Endothelial cell of umbilical vein (primary cell): ENCODE results near the gene SH3RF3. TPM values are rescaled to one million over a fixed set of nuclear protein-coding genes. Genes with fewer than 3 reads are reported as not detected.

Experiments used
- BruUV-seq: library from RNA; stranded (reverse); fragments of 400-500 nt; replicated peaks from 2 replicates; lab custom pipeline; 2021; lab: Mats Ljungman, UMichigan
- CTCF ChIA-PET: fragments of 300-600, 350-600 bp; sonication (Branson Sonifier 250); formaldehyde crosslinking; loops from one replicate; lab custom pipeline; 2021; ENCODE audit warnings: antibody characterized with exemption, inconsistent platforms; lab: Charles Lee
- POLR2A ChIA-PET: fragments of 300-600, 350-600 bp; sonication (Branson Sonifier 250); formaldehyde crosslinking; loops from one replicate; lab custom pipeline; 2021; ENCODE audit warnings: antibody characterized with exemption, inconsistent platforms; lab: Charles Lee
- DNase-seq: peaks from one replicate; pipeline ENCODE4 v3.0.0-alpha.2; 2011; ENCODE audit warnings: low read depth, low spot score
- FAIRE-seq: peaks from 2 replicates; lab custom pipeline; 2011; peaks lifted over from hg19 to GRCh38; lab: Jason Lieb, UNC
- H2AFZ ChIP-seq: 2 replicates; pipeline ENCODE4 v1.6.0; 2012; ENCODE audit warnings: low read depth, low read length, control low read depth, inconsistent platforms
- H3K27ac ChIP-seq: 2 replicates; pipeline ENCODE4 v1.5.1; 2011; ENCODE audit warnings: low read depth, mild to moderate bottlenecking, control low read depth, low read length, moderate library complexity; ENCODE audit not compliant: insufficient read depth
- H3K27me3 ChIP-seq, 2 experiments: 2 replicates each; pipeline versions ENCODE4 v1.6.0 to v1.6.1; 2011; ENCODE audit warnings: low read length in 2 of 2, mixed read lengths in 1 of 2; ENCODE audit not compliant: control insufficient read depth in 2 of 2, insufficient read depth in 2 of 2
- H3K36me3 ChIP-seq, 2 experiments: 2 replicates in 1 of 2; 3 replicates in 1 of 2; pipeline ENCODE4 v1.5.1; 2011; ENCODE audit warnings: low read length in 2 of 2, mild to moderate bottlenecking in 1 of 2, moderate library complexity in 1 of 2; ENCODE audit not compliant: control insufficient read depth in 2 of 2, insufficient read depth in 2 of 2; ENCODE audit errors: extremely low read depth in 1 of 2
- H3K4me1 ChIP-seq: 3 replicates; pipeline ENCODE4 v1.5.1; 2011; ENCODE audit warnings: mild to moderate bottlenecking, low read length; ENCODE audit not compliant: control insufficient read depth, insufficient read depth; ENCODE audit errors: extremely low read depth
- H3K4me2 ChIP-seq: 2 replicates; pipeline ENCODE4 v1.6.1; 2011; ENCODE audit warnings: low read length, control low read depth, mixed read lengths; ENCODE audit not compliant: insufficient read depth
- H3K4me3 ChIP-seq, 3 experiments: fragments of 200-600 bp in 1 of 3; sonication (generic), shearing (Covaris generic) in 1 of 3; replicated peaks in 1 of 3; 2 replicates each; pipeline ENCODE4 v1.5.1; 2011 to 2016; ENCODE audit warnings: control low read depth in 3 of 3, low read length in 3 of 3, mild to moderate bottlenecking in 2 of 3, inconsistent platforms in 1 of 3, low read depth in 1 of 3, moderate library complexity in 1 of 3; ENCODE audit not compliant: insufficient read depth in 1 of 3
- H3K79me2 ChIP-seq: 2 replicates; pipeline ENCODE4 v1.6.0; 2012; ENCODE audit warnings: low read length, inconsistent platforms; ENCODE audit not compliant: control insufficient read depth, insufficient read depth
- H3K9ac ChIP-seq: replicated peaks from 2 replicates; pipeline ENCODE3; 2011; ENCODE audit warnings: low read length, control low read depth; ENCODE audit not compliant: insufficient read depth; ENCODE audit errors: extremely low read depth
- H3K9me1 ChIP-seq: replicated peaks from 3 replicates; pipeline ENCODE4 v1.6.0; 2011; ENCODE audit warnings: mild to moderate bottlenecking, low read length; ENCODE audit not compliant: control insufficient read depth, insufficient read depth; ENCODE audit errors: extremely low read depth
- H3K9me3 ChIP-seq: replicated peaks from 2 replicates; pipeline ENCODE4 v1.5.1; 2012; ENCODE audit warnings: low read length, inconsistent platforms; ENCODE audit not compliant: control insufficient read depth, insufficient read depth
- H4K20me1 ChIP-seq: replicated peaks from 2 replicates; pipeline ENCODE3; 2011; ENCODE audit warnings: mild to moderate bottlenecking, low read length; ENCODE audit not compliant: control insufficient read depth, insufficient read depth; ENCODE audit errors: extremely low read depth
- EZH2 ChIP-seq: IDR thresholded peaks from 2 replicates; pipeline ENCODE4 v1.6.1; 2012; ENCODE audit warnings: borderline replicate concordance, low read depth, mild to moderate bottlenecking, moderate library complexity, low read length, inconsistent platforms; ENCODE audit not compliant: severe bottlenecking
- FOS ChIP-seq: IDR thresholded peaks from 2 replicates; pipeline ENCODE4 v1.6.1; 2011; ENCODE audit warnings: mild to moderate bottlenecking, low read length, moderate library complexity, borderline replicate concordance; ENCODE audit not compliant: insufficient read depth
- GATA2 ChIP-seq: IDR thresholded peaks from 2 replicates; pipeline ENCODE4 v1.7.0; 2011; ENCODE audit warnings: low read depth, mild to moderate bottlenecking, moderate library complexity, mixed read lengths, low read length; ENCODE audit not compliant: insufficient read length, insufficient read depth
- JUN ChIP-seq: IDR thresholded peaks from 2 replicates; pipeline ENCODE4 v1.6.1; 2011; ENCODE audit warnings: borderline replicate concordance, low read depth; ENCODE audit not compliant: insufficient read length, insufficient read depth
- MYC ChIP-seq: IDR thresholded peaks from one replicate; pipeline ENCODE4 v1.6.1; 2011; ENCODE audit warnings: mild to moderate bottlenecking, low read depth, low read length
- POLR2A ChIP-seq: IDR thresholded peaks from 2 replicates; pipeline ENCODE4 v1.6.1; 2012; ENCODE audit warnings: low read depth, mild to moderate bottlenecking, control low read depth, low read length
- POLR2AphosphoS5 ChIP-seq: IDR thresholded peaks from 2 replicates; pipeline ENCODE4 v1.6.1; 2012; ENCODE audit warnings: low read depth, mild to moderate bottlenecking, control low read depth, low read length, moderate library complexity; ENCODE audit not compliant: insufficient read depth
- dilution Hi-C: fragments of 300-500 bp; cut with MboI; formaldehyde crosslinking; loops from one replicate; pipeline ENCODE4 v1.15.0; 2019; ENCODE audit warnings: low sequenced_read_pairs; ENCODE audit not compliant: extremely low pct_ligation_motif_present
- intact Hi-C: fragments of 100-400 bp; cut with micrococcal nuclease; formaldehyde crosslinking; loops from one replicate; pipeline ENCODE4 v1.10.0; 2022
- polyA plus RNA-seq, 4 experiments: library from polyadenylated mRNA; depleted of rRNA in 3 of 4; stranded (reverse) in 3 of 4; unstranded in 1 of 4; fragments of >200 nt; gene quantifications; 2 replicates each; pipeline versions ENCODE4 v1.2.1 to v1.2.3, GENCODE V29; 2011 to 2012; ENCODE audit warnings: missing spikeins in 1 of 4
- total RNA-seq: library from RNA; stranded (reverse); gene quantifications from 2 replicates; pipeline ENCODE4 v1.2.3, GENCODE V29; 2021
- TF ChIP-seq, protein P1 (sequence below), 2 donors: IDR thresholded peaks; 1 replicate in 1 of 2; 2 replicates in 1 of 2; pipeline ENCODE4 v1.5.1; 2011; ENCODE audit warnings: low read length in 2 of 2, mild to moderate bottlenecking in 2 of 2, moderate library complexity in 2 of 2, control low read depth in 1 of 2, inconsistent platforms in 1 of 2, low read depth in 1 of 2; ENCODE audit not compliant: insufficient read depth in 1 of 2; ENCODE audit errors: extremely low read depth in 1 of 2
- TF ChIP-seq, protein P2 (sequence below): IDR thresholded peaks from 2 replicates; pipeline ENCODE4 v1.6.1; 2011; ENCODE audit not compliant: insufficient read depth, insufficient read length

SH3RF3 gene
- total and polyA plus RNA-seq, 2 donors (not counting 3 experiments of a cell fraction or from before 2014, with no cell fraction given), result 3.8 to 14.7 TPM

DNA sequence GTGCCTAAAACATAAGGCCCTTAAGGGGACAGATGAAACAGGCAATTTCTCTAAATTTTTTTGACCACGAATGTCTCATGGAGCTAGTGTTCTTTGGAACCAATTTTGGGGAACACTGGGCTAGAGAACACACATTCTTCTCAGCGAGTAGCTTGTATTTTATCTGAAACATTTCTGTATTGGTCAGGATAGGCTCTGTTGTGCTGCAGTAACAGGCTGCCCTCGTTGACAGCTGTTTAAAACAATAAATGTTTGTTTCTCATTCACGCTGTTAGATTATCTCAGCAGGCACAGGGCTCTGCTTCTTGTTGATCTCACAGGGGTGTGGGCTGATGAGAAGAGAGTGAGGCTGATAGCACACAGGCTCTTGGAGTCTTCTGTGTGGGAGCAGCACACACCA is 105.3 kb downstream of the SH3RF3 start:
- intact Hi-C loops (no loop called here), dilution Hi-C loops (no loop called here)
- no peak overlapping the region for H3K4me3 ChIP-seq
- H3K79me2 ChIP-seq, result peaks cover 19% of the 10 kb centered on the region
- H3K9ac ChIP-seq, result no peak overlapping the region
- no peaks in the 10 kb centered on the region for H3K9me3 ChIP-seq
- no peaks in the 10 kb centered on the region for H3K9me1 ChIP-seq
- FAIRE-seq (no peak), DNase-seq (no peak)
- no peaks in the 10 kb centered on the region for H4K20me1 ChIP-seq
- no peak overlapping the region for H3K27ac ChIP-seq
- ChIA-PET POLR2A (no interaction called here), CTCF (no interaction called here)
- no peak overlapping the region for H2AFZ ChIP-seq
- H3K27me3 ChIP-seq, result no peaks in the 10 kb centered on the region
- BruUV-seq, result no TSS peak
- no peak overlapping the region for H3K4me2 ChIP-seq
- TF ChIP-seq, protein P1, sequence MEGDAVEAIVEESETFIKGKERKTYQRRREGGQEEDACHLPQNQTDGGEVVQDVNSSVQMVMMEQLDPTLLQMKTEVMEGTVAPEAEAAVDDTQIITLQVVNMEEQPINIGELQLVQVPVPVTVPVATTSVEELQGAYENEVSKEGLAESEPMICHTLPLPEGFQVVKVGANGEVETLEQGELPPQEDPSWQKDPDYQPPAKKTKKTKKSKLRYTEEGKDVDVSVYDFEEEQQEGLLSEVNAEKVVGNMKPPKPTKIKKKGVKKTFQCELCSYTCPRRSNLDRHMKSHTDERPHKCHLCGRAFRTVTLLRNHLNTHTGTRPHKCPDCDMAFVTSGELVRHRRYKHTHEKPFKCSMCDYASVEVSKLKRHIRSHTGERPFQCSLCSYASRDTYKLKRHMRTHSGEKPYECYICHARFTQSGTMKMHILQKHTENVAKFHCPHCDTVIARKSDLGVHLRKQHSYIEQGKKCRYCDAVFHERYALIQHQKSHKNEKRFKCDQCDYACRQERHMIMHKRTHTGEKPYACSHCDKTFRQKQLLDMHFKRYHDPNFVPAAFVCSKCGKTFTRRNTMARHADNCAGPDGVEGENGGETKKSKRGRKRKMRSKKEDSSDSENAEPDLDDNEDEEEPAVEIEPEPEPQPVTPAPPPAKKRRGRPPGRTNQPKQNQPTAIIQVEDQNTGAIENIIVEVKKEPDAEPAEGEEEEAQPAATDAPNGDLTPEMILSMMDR (IDR thresholded peaks at IDR 0.05; ENCODE audit: extremely low read depth in 1 of 2, insufficient read depth in 1 of 2, low read depth in 1 of 2, low read length in 2 of 2), result no peak
- no peak for TF ChIP-seq EZH2
- TF ChIP-seq JUN, result no peak
- TF ChIP-seq, protein P2, sequence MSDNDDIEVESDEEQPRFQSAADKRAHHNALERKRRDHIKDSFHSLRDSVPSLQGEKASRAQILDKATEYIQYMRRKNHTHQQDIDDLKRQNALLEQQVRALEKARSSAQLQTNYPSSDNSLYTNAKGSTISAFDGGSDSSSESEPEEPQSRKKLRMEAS, result no peak
- no peak for TF ChIP-seq FOS
- TF ChIP-seq POLR2AphosphoS5, result no peak
- no peak for TF ChIP-seq POLR2A
- TF ChIP-seq MYC, result no peak
- TF ChIP-seq GATA2, result no peak
- H3K36me3 ChIP-seq, result no peaks in the 10 kb centered on the region
- H3K4me1 ChIP-seq, result peaks cover 27% of the 10 kb centered on the region
